Thymus (tissue), 11 donors: ENCODE results near the gene MRPL34. TPM values are rescaled to one million over a fixed set of nuclear protein-coding genes. Genes with fewer than 3 reads are reported as not detected.
"Not testable (repeated sequence)": the region's sequence is repeated elsewhere in the genome, so short reads cannot be mapped to it uniquely, and the experiment has no call there.

ENCODE experiments used
- DNase-seq, 9 donors: peaks; one replicate each; pipeline ENCODE4 v3.0.0-alpha.2; 2013; ENCODE audit warnings: low spot score in 9 of 9, low read depth in 6 of 9, missing footprints in 1 of 9
- H3K27ac ChIP-seq, 2 donors: one replicate each; pipeline ENCODE4 v1.5.1; 2013; ENCODE audit warnings: control low read depth in 1 of 2, low read depth in 1 of 2, low read length in 1 of 2, mild to moderate bottlenecking in 1 of 2, moderate library complexity in 1 of 2
- H3K27me3 ChIP-seq, 2 donors: one replicate each; pipeline ENCODE4 v1.5.1; 2013; ENCODE audit warnings: low read length in 1 of 2; ENCODE audit not compliant: control insufficient read depth in 2 of 2, insufficient read depth in 1 of 2
- H3K36me3 ChIP-seq, 2 donors: one replicate each; pipeline ENCODE4 v1.5.1; 2013; ENCODE audit warnings: low read length in 1 of 2, mild to moderate bottlenecking in 1 of 2, moderate library complexity in 1 of 2; ENCODE audit not compliant: control insufficient read depth in 2 of 2, insufficient read depth in 2 of 2
- H3K4me1 ChIP-seq, 2 donors: one replicate each; pipeline ENCODE4 v1.5.1; 2013; ENCODE audit warnings: low read length in 2 of 2; ENCODE audit not compliant: control insufficient read depth in 2 of 2, insufficient read depth in 2 of 2
- H3K4me3 ChIP-seq, 2 donors: one replicate each; pipeline ENCODE4 v1.5.1; 2013; ENCODE audit warnings: low read length in 2 of 2, control low read depth in 1 of 2, mild to moderate bottlenecking in 1 of 2
- H3K9me3 ChIP-seq, 2 donors: one replicate each; pipeline ENCODE4 v1.5.1; 2013; ENCODE audit warnings: low read length in 1 of 2, mild to moderate bottlenecking in 1 of 2; ENCODE audit not compliant: control insufficient read depth in 2 of 2, insufficient read depth in 1 of 2
- WGBS: extraction: QIAGEN DNeasy Blood & Tissue Kit; methylation state at CpG from one replicate; pipeline ENCODE4 v1.1.7; 2013; 5-methylcytosine and 5-hydroxymethylcytosine counted together
- polyA plus RNA-seq: library from polyadenylated mRNA; stranded (reverse); fragments of 200-250 nt; gene quantifications from one replicate; pipeline ENCODE4 v1.2.3, GENCODE V29; 2013
- total RNA-seq: library from RNA; stranded (reverse); fragments of 120-200 nt; gene quantifications from one replicate; pipeline ENCODE4 v1.2.4, GENCODE V29; 2013
- donor health status: healthy.

Gene MRPL34
- total and polyA plus RNA-seq, 2 donors: 78.3 to 123 TPM

DNA sequence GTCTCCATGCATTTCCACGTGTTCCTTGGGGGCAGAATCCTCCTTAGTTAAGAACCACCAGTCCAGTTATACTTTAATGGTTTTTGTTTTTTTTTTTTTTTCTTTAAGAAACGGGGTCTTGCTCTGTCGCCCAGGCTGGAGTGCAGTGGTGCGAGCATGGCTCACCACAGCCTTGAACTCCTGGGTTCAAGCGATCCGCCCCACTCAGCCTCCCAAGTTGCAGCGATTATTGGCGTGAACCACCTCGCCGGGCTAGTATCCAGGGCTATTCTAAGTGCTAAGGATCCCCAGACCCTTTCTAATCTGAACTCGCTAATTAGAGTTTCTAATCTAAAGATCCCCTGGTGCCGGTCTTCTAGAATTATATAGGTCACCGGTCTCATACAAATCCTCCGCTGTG is 12.1 kb upstream of the MRPL34 start:
- peaks cover 7 to 10% of the 10 kb centered on the region in 2 donors for H3K4me1 ChIP-seq
- peaks cover 0 to 11% of the 10 kb centered on the region in 2 donors for H3K9me3 ChIP-seq
- H3K27me3 ChIP-seq: peaks cover 0 to 3% of the 10 kb centered on the region in 2 donors
- WGBS: 97% methylated on average over 14 of the region's 14 CpGs
- peaks cover 13 to 15% of the 10 kb centered on the region in 2 donors for H3K36me3 ChIP-seq
- DNase-seq: no peak
- no peak overlapping the region for H3K4me3 ChIP-seq
- no peak overlapping the region for H3K27ac ChIP-seq

DNA sequence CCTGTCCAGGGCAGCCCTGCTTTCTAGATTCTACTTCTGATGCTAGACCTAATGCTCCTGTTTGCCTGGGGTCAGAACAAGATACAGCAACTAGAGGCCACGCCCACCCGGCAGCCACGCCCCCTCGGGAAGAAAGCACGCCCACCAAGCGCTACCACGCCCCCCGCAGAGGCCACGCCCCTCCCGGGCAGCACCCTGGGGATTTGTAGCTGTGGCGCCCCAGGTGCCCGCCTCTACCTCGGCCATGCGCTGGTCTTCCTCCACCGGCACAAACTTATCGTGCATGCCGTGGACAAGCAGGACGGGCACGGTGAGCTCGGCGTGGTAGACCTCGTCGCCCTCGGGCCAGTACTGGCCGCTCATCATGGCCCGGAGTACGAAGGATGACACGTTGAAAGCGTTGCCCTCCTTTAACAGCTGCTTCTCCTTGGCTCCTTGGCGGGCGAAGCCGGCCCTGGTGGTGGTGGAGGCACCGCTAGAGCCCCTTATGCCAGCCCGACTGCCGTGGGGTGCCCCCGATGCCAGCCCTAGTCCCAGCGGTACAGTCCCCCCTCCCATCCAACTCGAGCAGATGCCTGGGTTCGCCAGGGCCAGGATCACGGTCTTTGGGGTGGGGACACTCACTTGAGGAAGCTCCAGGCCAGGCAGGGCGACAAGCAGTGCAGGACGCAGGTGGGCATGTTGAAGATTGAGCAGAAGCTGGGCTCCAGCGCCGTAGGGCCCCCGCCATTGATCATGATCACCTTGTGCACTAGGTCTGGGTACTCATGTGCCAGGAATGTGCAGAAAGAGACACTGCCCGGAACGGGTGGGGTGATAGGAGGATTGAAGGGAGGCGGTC is 11.4 kb upstream of the MRPL34 start:
- 92% methylated on average over 48 of the region's 48 CpGs for WGBS
- DNase-seq: no peak

DNA sequence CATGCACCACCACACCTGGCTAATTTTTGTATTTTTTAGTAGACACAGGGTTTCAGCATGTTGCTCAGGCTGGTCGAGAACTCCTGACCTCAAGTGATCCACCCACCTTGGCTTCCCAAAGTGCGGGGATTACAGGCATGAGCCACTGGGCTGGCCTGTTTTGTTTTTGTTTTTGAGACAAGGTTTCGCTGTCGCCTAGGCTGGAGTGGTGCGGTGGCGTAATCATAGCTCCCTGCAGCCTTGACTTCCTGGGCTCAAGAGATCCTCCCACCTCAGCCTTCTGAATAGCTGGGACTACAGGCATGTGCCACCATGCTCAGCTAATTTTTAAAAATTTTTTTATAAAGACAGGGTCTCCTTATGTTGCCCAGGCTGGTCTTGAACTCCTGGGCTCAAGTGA is 10.1 kb upstream of the MRPL34 start:
- not testable (repeated sequence) for H3K4me3 ChIP-seq
- WGBS: 98% methylated on average over 6 of the region's 6 CpGs

More for the DNA sequence above, 11.4 kb upstream of the MRPL34 start:
- Histone ChIP-seq H3K27me3 (peaks cover 0 to 3% of the 10 kb centered on the region in 2 donors), H3K4me3 (no peak overlapping the region), H3K9me3 (peaks cover 0 to 13% of the 10 kb centered on the region in 2 donors), H3K4me1 (peaks cover 7 to 10% of the 10 kb centered on the region in 2 donors), H3K27ac (no peak overlapping the region), H3K36me3 (peaks cover 15 to 16% of the 10 kb centered on the region in 2 donors)

DNA sequence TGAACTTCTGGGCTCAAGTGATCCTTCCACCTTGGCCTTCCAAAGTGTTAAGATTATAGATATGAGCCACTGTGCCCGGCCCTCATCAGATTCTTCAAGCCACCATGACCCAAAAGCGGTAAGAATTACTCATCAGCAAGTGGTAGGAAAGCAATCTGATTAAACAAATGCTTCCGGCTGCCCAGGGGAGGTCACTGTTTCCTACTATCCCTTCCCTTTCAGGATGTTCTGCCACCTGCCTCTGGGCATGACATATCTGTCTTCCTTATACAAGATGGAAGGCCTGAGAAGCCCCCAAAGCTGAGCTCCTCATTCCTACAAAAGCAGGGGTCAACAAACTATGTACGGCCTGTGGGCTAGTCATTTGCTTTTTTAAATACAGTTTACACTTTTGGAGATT is 9.4 kb upstream of the MRPL34 start:
- Histone ChIP-seq H3K9me3 (peaks cover 0 to 13% of the 10 kb centered on the region in 2 donors), H3K4me3 (no peak overlapping the region), H3K27ac (no peak overlapping the region), H3K4me1 (peaks cover 7 to 10% of the 10 kb centered on the region in 2 donors), H3K36me3 (peaks cover 15 to 26% of the 10 kb centered on the region in 2 donors), H3K27me3 (no peaks in the 10 kb centered on the region)
- WGBS: 95% methylated on average over 4 of the region's 4 CpGs
- DNase-seq: no peak

More for the DNA sequence above, 10.1 kb upstream of the MRPL34 start:
- not testable (repeated sequence) for DNase-seq, H3K27me3 ChIP-seq, H3K27ac ChIP-seq
- peaks cover 15 to 19% of the 10 kb centered on the region in 2 donors for H3K36me3 ChIP-seq
- peaks cover 0 to 13% of the 10 kb centered on the region in 2 donors for H3K9me3 ChIP-seq
- H3K4me1 ChIP-seq: peaks cover 7 to 10% of the 10 kb centered on the region in 2 donors

DNA sequence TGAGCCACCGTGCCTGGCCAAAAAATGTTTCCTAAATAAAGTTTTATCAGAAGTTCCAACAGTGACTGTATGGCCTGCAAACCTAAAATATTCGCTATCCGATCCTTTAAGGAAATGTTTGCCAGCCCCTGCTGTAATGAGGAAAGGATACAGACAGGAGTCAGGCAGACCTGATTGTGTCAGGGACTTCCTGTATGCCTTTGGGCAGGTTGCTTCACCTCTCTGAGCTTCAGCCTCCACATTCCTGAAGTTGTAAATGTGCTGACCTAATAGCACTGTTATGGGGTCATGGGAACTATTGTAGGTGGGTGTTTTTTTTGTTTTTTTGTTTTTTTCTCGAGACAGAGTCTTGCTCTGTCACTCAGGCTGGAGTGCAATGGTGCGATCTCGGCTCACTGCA is 8.7 kb upstream of the MRPL34 start:
- Histone ChIP-seq H3K27ac (no peak overlapping the region), H3K4me3 (no peak overlapping the region), H3K9me3 (peaks cover 0 to 13% of the 10 kb centered on the region in 2 donors), H3K4me1 (peaks cover 7 to 10% of the 10 kb centered on the region in 2 donors), H3K36me3 (peaks cover 15 to 28% of the 10 kb centered on the region in 2 donors), H3K27me3 (no peaks in the 10 kb centered on the region)
- DNase-seq: no peak
- WGBS: 97% methylated on average over 6 of the region's 6 CpGs

DNA sequence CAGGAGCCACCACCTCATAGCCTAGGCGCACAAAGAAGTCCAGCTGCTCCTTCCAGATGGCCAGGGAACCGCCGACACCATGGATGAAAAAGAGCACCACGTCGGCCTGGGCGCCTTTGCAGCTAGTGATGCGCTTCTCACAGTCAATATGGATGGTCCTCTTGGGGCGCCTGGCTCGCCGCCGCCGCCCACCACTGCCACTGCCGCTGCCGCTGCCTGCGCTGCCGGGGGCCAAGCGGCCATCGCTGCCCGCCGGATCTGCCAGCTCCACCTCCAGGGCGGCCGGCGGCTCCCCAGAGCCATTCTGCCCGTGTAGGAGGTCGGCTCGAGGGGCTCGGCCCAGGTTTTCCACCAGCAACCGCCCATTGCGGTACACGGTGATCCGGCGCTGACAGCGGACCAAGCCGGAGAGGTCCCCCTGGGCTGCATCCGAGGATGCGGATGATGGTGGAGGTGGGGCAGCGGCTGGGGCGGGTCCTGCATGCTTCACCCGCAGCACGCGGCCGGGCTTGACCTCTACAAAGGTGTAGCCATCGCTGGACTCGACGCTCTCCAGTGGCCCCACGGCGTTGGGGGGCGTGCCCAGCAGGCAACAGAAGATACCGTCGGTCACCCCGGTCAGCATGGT is 4.6 kb upstream of the MRPL34 start:
- WGBS: 98% methylated on average over 51 of the region's 51 CpGs
- Histone ChIP-seq H3K27me3 (no peaks in the 10 kb centered on the region), H3K4me1 (peaks cover 20 to 35% of the 10 kb centered on the region in 2 donors), H3K36me3 (peaks cover 13 to 21% of the 10 kb centered on the region in 2 donors), H3K9me3 (peaks cover 0 to 11% of the 10 kb centered on the region in 2 donors), H3K4me3 (no peak overlapping the region), H3K27ac (no peak overlapping the region)
- no peak for DNase-seq

DNA sequence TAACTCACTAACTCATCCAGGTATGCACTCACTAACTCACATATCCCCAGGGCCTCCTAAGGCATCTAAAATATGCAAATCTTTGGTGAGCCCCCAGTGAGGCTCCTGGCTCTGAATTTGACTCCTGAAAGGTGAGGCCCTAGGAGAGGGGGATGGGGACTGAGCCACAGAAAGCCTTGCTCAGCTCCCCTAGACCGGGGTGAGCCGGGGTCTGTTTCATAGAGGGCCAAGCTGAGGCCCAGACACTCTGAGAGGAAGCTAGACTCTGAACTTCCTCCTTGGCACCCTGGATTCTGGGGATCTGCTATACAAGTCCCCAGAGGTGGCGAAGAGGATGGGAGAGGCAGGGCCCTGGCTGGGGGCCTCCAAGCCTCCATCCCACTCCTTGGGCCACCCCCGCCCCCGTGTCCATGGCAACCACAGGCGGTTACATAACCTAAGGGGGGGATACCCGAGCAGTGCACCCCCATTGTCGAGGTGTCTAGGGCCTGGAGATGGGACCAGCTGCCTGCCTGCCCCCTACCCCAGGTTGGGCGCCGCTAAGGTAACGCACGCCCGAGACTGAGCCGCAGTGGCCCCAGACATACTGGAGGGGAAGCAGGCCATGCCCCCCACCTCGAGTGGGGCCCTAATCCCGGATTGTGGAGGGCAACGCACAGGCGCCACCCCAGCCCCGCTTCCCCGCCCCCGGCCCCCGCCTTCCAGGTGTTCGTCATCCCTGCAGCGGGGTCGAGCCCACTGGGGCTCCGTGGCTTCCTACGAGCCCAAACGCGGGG is 3.1 kb upstream of the MRPL34 start:
- DNase-seq: peak in 1 of 9 donors; percentile 45
- Histone ChIP-seq H3K27me3 (no peaks in the 10 kb centered on the region), H3K27ac (peak overlapping the region; percentile 63 to 73), H3K4me1 (peaks cover 20 to 44% of the 10 kb centered on the region in 2 donors), H3K9me3 (peaks cover 0 to 11% of the 10 kb centered on the region in 2 donors), H3K4me3 (peak overlapping the region; percentile 77 to 97), H3K36me3 (peaks cover 8 to 18% of the 10 kb centered on the region in 2 donors)
- WGBS: 12% methylated on average over 29 of the region's 29 CpGs

DNA sequence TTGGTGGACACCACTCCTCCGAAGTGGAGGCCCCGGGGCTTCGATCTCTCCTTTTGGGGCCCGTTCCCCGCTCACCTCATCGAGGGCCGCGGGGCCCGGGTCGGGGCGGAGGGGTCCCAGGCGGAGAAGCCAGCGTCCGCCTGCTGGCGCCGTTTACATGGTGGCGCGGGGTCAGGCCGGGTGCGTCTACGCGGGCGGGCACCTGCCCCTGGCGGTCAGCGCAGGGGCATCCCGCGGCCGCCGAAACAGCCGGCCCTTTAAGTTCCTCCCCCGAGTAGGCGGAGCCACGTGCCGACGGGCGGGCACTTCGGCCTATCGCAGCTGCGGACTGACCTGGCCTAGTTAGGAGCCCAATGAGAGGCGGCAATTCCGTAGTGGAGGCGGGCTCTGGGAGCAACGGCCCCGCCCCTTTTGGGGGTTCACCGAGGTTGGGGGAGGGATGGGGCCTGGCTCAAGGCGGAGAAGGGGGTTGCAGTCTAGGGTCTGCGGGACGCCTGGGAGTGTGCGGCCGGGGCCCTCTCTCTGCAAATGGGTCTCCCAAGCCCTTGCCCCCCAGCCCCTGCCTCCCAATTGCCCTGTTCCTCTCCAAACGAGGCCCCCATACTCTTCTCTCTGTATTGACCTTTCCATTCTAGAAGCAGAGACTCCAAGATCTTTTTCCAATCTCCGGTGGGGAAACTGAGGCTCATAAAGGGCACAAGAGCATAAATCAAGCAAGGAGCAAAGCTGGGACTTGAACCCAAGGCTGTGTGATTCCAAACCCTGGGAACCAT is 2.3 kb upstream of the MRPL34 start, which contains the start of gene ABHD8:
Gene ABHD8 (minus strand): TSS at position 259 of the 773 bp plus-strand sequence. CDS start 1,809 bp downstream, outside the sequence.
- DNase-seq: peak; percentile 83 to 97 (median 94)
- H3K4me1 ChIP-seq: peaks cover 20 to 44% of the 10 kb centered on the region in 2 donors

More for the DNA sequence above, 2.3 kb upstream of the MRPL34 start, which contains the start of gene ABHD8:
- WGBS: 2% methylated on average over 52 of the region's 52 CpGs
- Histone ChIP-seq H3K36me3 (peaks cover 5 to 16% of the 10 kb centered on the region in 2 donors), H3K27ac (peak within 1 kb of the TSS; percentile 63 to 73), H3K27me3 (no peaks in the 10 kb centered on the region), H3K9me3 (peaks cover 0 to 7% of the 10 kb centered on the region in 2 donors), H3K4me3 (peak within 1 kb of the TSS; percentile 77 to 97)
